H1 (cell line): ENCODE data around the gene ABHD11. TPM values are rescaled to one million over a fixed set of nuclear protein-coding genes. Genes with fewer than 3 reads are reported as not detected.

Experiments used
- CBX8 ChIP-seq: fragments of 300-800, 300-1000 bp; sonication (generic); IDR thresholded peaks from 2 replicates; pipeline ENCODE4 v1.7.1; 2016; ENCODE audit warnings: low read depth, low read length, borderline replicate concordance
- KDM5A ChIP-seq: fragments of 200-600 bp; IDR thresholded peaks from 2 replicates; pipeline ENCODE4 v1.7.1; 2012; ENCODE audit warnings: mild to moderate bottlenecking, low read length, inconsistent platforms, mixed read lengths
- SP4 ChIP-seq: IDR thresholded peaks from 2 replicates; pipeline ENCODE4 v1.6.1; 2012; ENCODE audit warnings: low read length, inconsistent platforms
- SUZ12 ChIP-seq: fragments of 200-600 bp; sonication (generic); IDR thresholded peaks from 2 replicates; pipeline ENCODE4 v1.6.1; 2012; ENCODE audit warnings: mild to moderate bottlenecking, inconsistent platforms, low read length, moderate library complexity, mixed read lengths
- TAF1 ChIP-seq: IDR thresholded peaks from 2 replicates; pipeline ENCODE4 v1.6.1; 2011; ENCODE audit warnings: mild to moderate bottlenecking, low read depth, low read length
- polyA plus RNA-seq, 7 experiments: library from polyadenylated mRNA; depleted of rRNA in 3 of 7; stranded (reverse) in 5 of 7; unstranded in 2 of 7; fragments of >200 nt in 5 of 7; fragments of 200-250 nt in 2 of 7; gene quantifications; 1 replicate in 5 of 7; 2 replicates in 1 of 7; 4 replicates in 1 of 7; pipeline versions ENCODE4 v1.2.1 to v1.2.3, GENCODE V29; 2011 to 2013; ENCODE audit warnings: missing spikeins in 2 of 7, mixed read lengths in 2 of 7
- total RNA-seq: library from RNA; stranded (reverse); fragmentation: NEBNext Ultra II Directional; extraction: Animal tissue kit (Norgen Biotek cat#: 25700); gene quantifications from 2 replicates; pipeline ENCODE4 v1.2.1, GENCODE V29; 2021
- TF ChIP-seq, protein P1 (sequence below): fragments of 300-600 bp; sonication (generic); IDR thresholded peaks from 2 replicates; pipeline ENCODE4 v1.7.1; 2012; ENCODE audit warnings: low read length, moderate library complexity, mild to moderate bottlenecking, inconsistent platforms; ENCODE audit not compliant: insufficient replicate concordance

Gene ABHD11
- total and polyA plus RNA-seq, 2 of the 8 experiments (the other 6 are each of a cell fraction or from before 2014, with no cell fraction given) = 19.8 to 42.2 TPM

GRCh38 chr7:73708961-73709549, 29.5 kb downstream of the ABHD11 start (continued):
- TF ChIP-seq, protein P1, sequence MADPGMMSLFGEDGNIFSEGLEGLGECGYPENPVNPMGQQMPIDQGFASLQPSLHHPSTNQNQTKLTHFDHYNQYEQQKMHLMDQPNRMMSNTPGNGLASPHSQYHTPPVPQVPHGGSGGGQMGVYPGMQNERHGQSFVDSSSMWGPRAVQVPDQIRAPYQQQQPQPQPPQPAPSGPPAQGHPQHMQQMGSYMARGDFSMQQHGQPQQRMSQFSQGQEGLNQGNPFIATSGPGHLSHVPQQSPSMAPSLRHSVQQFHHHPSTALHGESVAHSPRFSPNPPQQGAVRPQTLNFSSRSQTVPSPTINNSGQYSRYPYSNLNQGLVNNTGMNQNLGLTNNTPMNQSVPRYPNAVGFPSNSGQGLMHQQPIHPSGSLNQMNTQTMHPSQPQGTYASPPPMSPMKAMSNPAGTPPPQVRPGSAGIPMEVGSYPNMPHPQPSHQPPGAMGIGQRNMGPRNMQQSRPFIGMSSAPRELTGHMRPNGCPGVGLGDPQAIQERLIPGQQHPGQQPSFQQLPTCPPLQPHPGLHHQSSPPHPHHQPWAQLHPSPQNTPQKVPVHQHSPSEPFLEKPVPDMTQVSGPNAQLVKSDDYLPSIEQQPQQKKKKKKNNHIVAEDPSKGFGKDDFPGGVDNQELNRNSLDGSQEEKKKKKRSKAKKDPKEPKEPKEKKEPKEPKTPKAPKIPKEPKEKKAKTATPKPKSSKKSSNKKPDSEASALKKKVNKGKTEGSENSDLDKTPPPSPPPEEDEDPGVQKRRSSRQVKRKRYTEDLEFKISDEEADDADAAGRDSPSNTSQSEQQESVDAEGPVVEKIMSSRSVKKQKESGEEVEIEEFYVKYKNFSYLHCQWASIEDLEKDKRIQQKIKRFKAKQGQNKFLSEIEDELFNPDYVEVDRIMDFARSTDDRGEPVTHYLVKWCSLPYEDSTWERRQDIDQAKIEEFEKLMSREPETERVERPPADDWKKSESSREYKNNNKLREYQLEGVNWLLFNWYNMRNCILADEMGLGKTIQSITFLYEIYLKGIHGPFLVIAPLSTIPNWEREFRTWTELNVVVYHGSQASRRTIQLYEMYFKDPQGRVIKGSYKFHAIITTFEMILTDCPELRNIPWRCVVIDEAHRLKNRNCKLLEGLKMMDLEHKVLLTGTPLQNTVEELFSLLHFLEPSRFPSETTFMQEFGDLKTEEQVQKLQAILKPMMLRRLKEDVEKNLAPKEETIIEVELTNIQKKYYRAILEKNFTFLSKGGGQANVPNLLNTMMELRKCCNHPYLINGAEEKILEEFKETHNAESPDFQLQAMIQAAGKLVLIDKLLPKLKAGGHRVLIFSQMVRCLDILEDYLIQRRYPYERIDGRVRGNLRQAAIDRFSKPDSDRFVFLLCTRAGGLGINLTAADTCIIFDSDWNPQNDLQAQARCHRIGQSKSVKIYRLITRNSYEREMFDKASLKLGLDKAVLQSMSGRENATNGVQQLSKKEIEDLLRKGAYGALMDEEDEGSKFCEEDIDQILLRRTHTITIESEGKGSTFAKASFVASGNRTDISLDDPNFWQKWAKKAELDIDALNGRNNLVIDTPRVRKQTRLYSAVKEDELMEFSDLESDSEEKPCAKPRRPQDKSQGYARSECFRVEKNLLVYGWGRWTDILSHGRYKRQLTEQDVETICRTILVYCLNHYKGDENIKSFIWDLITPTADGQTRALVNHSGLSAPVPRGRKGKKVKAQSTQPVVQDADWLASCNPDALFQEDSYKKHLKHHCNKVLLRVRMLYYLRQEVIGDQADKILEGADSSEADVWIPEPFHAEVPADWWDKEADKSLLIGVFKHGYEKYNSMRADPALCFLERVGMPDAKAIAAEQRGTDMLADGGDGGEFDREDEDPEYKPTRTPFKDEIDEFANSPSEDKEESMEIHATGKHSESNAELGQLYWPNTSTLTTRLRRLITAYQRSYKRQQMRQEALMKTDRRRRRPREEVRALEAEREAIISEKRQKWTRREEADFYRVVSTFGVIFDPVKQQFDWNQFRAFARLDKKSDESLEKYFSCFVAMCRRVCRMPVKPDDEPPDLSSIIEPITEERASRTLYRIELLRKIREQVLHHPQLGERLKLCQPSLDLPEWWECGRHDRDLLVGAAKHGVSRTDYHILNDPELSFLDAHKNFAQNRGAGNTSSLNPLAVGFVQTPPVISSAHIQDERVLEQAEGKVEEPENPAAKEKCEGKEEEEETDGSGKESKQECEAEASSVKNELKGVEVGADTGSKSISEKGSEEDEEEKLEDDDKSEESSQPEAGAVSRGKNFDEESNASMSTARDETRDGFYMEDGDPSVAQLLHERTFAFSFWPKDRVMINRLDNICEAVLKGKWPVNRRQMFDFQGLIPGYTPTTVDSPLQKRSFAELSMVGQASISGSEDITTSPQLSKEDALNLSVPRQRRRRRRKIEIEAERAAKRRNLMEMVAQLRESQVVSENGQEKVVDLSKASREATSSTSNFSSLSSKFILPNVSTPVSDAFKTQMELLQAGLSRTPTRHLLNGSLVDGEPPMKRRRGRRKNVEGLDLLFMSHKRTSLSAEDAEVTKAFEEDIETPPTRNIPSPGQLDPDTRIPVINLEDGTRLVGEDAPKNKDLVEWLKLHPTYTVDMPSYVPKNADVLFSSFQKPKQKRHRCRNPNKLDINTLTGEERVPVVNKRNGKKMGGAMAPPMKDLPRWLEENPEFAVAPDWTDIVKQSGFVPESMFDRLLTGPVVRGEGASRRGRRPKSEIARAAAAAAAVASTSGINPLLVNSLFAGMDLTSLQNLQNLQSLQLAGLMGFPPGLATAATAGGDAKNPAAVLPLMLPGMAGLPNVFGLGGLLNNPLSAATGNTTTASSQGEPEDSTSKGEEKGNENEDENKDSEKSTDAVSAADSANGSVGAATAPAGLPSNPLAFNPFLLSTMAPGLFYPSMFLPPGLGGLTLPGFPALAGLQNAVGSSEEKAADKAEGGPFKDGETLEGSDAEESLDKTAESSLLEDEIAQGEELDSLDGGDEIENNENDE = no peak
- TF ChIP-seq TAF1 (no peak), SUZ12 (no peak), CBX8 (no peak), SP4 (no peak), KDM5A (no peak)
